Measurements from ENCODE around the gene RBMS1. TPM values are rescaled to one million over a fixed set of nuclear protein-coding genes. Genes with fewer than 3 reads are reported as not detected.

The RBMS1 gene
- total and polyA plus RNA-seq, 5 donors from 2014 or later: 27.9 to 58.4 (median 33.5) TPM

DNA sequence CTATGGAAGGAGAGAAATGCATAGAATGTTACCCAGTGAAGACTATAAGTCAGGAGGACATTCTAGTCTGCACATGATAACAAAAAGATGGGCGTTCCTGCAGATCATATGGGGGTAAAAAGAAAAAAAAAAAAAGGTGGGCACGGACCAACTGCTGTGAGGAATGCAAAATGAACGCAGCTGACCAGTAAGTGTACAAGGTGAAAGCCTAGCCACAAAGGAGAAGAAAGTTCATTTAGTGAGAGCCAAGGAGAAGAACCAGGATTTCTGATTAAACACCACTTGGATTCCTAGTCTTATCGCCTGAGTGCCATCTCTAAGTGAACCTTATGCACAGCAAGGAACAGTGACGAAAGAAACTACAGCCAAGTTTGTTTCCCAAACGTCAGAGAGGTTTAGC, 26.5 kb downstream of the RBMS1 start:
- peaks cover 0 to 2% (median 0%) of the 10 kb centered on the region in 7 donors for H3K9me3 Mint-ChIP-seq
- H3K27me3 ChIP-seq (ENCODE audit: control insufficient read depth, insufficient read depth, low read length): peaks cover 11% of the 10 kb centered on the region
- H3K4me3 ChIP-seq (ENCODE audit: low read depth, low read length): no peak overlapping the region
- H3K27me3 Mint-ChIP-seq: peaks cover 18% of the 10 kb centered on the region
- no peaks in the 10 kb centered on the region for H3K36me3 ChIP-seq (ENCODE audit: control insufficient read depth, insufficient read depth, low read length)
- no peak overlapping the region for H3K27ac Mint-ChIP-seq
- peaks cover 0 to 8% (median 4%) of the 10 kb centered on the region in 4 donors for H3K4me1 Mint-ChIP-seq
- H3K4me3 Mint-ChIP-seq: no peak overlapping the region
- H3K9me3 ChIP-seq (ENCODE audit: control insufficient read depth in 2 of 2, low read length in 2 of 2): no peaks in the 10 kb centered on the region
- H3K27ac ChIP-seq (ENCODE audit: insufficient read depth, low read length, poor library complexity, severe bottlenecking): no peak overlapping the region
- ATAC-seq (ENCODE audit: low read depth in 2 of 2) (no peak), DNase-seq (no peak)
- H3K36me3 Mint-ChIP-seq: no peaks in the 10 kb centered on the region
- no peaks in the 10 kb centered on the region for H3K4me1 ChIP-seq (ENCODE audit: control insufficient read depth, insufficient read depth, low read length, poor library complexity, severe bottlenecking)

DNA sequence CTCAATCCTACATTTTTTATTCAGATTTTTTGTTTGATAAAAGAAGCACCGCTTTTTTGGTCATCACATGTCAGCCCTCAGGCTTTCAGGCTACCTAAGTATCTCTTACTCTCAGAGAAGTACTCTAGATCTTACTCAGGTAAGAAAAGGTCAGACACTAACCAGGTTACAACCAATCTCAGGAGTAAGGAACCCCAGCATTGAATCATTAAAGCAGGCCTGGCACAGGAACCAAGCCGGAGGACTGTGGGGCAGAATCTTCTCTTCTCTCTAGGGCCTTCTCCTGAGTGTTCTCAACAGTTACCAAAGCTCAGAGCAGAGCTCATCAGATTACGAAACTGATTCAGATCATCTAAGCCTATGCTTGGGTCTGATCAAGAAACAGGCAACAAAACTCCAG, 28.2 kb downstream of the RBMS1 start:
- Mint-ChIP-seq H3K9me3 (peaks cover 0 to 2% (median 0%) of the 10 kb centered on the region in 7 donors), H3K4me3 (no peak overlapping the region), H3K27me3 (peaks cover 13% of the 10 kb centered on the region), H3K36me3 (no peaks in the 10 kb centered on the region), H3K27ac (peak overlapping the region in 1 of 3 donors; percentile 36), H3K4me1 (peaks cover 0 to 4% (median 1%) of the 10 kb centered on the region in 4 donors)
- no peaks in the 10 kb centered on the region for H3K4me1 ChIP-seq (ENCODE audit: control insufficient read depth, insufficient read depth, low read length, poor library complexity, severe bottlenecking)
- H3K36me3 ChIP-seq (ENCODE audit: control insufficient read depth, insufficient read depth, low read length): no peaks in the 10 kb centered on the region
- H3K27me3 ChIP-seq (ENCODE audit: control insufficient read depth, insufficient read depth, low read length): peaks cover 6% of the 10 kb centered on the region
- no peaks in the 10 kb centered on the region for H3K9me3 ChIP-seq (ENCODE audit: control insufficient read depth in 2 of 2, low read length in 2 of 2)
- ATAC-seq (ENCODE audit: low read depth in 2 of 2) (no peak), DNase-seq (no peak)
- no peak overlapping the region for H3K27ac ChIP-seq (ENCODE audit: insufficient read depth, low read length, poor library complexity, severe bottlenecking)
- H3K4me3 ChIP-seq (ENCODE audit: low read depth, low read length): no peak overlapping the region

DNA sequence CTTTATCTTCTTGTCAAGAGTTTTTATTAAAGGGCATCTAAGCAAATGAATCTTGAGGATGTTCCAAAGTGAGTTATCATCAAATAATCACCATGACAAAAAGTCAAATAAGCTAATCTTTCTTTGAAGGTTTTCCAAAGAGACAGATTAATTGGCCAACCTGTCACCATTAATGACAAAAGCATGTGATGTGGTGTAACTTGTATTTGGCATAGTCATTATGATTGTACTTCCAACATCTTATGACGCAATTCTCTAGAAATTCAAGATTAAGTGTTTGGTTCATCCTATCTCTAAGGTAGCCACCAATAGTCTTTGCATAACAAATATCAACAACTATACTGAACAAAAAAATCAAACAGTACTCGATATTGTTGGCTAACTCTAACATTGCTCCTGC, 28.6 kb downstream of the RBMS1 start:
- Mint-ChIP-seq H3K4me3 (no peak overlapping the region), H3K4me1 (peaks cover 0 to 4% (median under 1%) of the 10 kb centered on the region in 4 donors), H3K27me3 (peaks cover 13% of the 10 kb centered on the region), H3K36me3 (no peaks in the 10 kb centered on the region), H3K27ac (peak overlapping the region in 1 of 3 donors; percentile 36), H3K9me3 (peaks cover 0 to 2% (median 0%) of the 10 kb centered on the region in 7 donors)
- DNase-seq: no peak
- peaks cover 6% of the 10 kb centered on the region for H3K27me3 ChIP-seq (ENCODE audit: control insufficient read depth, insufficient read depth, low read length)
- no peaks in the 10 kb centered on the region for H3K9me3 ChIP-seq (ENCODE audit: control insufficient read depth in 2 of 2, low read length in 2 of 2)
- ATAC-seq (ENCODE audit: low read depth in 2 of 2): no peak
- no peak overlapping the region for H3K4me3 ChIP-seq (ENCODE audit: low read depth, low read length)
- H3K36me3 ChIP-seq (ENCODE audit: control insufficient read depth, insufficient read depth, low read length): no peaks in the 10 kb centered on the region
- H3K27ac ChIP-seq (ENCODE audit: insufficient read depth, low read length, poor library complexity, severe bottlenecking): no peak overlapping the region
- no peaks in the 10 kb centered on the region for H3K4me1 ChIP-seq (ENCODE audit: control insufficient read depth, insufficient read depth, low read length, poor library complexity, severe bottlenecking)

GRCh38 chr2:160464017-160464416, 29.6 kb downstream of the RBMS1 start:
- no peak overlapping the region for H3K4me3 Mint-ChIP-seq
- no peak for ATAC-seq (ENCODE audit: low read depth in 2 of 2)
- H3K27me3 ChIP-seq (ENCODE audit: control insufficient read depth, insufficient read depth, low read length): peaks cover 4% of the 10 kb centered on the region
- H3K4me3 ChIP-seq (ENCODE audit: low read depth, low read length): no peak overlapping the region
- H3K36me3 Mint-ChIP-seq: no peaks in the 10 kb centered on the region
- peaks cover 17% of the 10 kb centered on the region for H3K27me3 Mint-ChIP-seq
- H3K4me1 Mint-ChIP-seq: peaks cover 0 to 4% (median 0%) of the 10 kb centered on the region in 4 donors
- no peak overlapping the region for H3K27ac Mint-ChIP-seq
- DNase-seq: no peak
- H3K27ac ChIP-seq (ENCODE audit: insufficient read depth, low read length, poor library complexity, severe bottlenecking): no peak overlapping the region
- H3K4me1 ChIP-seq (ENCODE audit: control insufficient read depth, insufficient read depth, low read length, poor library complexity, severe bottlenecking): no peaks in the 10 kb centered on the region
- H3K36me3 ChIP-seq (ENCODE audit: control insufficient read depth, insufficient read depth, low read length): no peaks in the 10 kb centered on the region
- H3K9me3 ChIP-seq (ENCODE audit: control insufficient read depth in 2 of 2, low read length in 2 of 2): no peaks in the 10 kb centered on the region
- H3K9me3 Mint-ChIP-seq: peaks cover 0 to 2% (median 0%) of the 10 kb centered on the region in 7 donors

DNA sequence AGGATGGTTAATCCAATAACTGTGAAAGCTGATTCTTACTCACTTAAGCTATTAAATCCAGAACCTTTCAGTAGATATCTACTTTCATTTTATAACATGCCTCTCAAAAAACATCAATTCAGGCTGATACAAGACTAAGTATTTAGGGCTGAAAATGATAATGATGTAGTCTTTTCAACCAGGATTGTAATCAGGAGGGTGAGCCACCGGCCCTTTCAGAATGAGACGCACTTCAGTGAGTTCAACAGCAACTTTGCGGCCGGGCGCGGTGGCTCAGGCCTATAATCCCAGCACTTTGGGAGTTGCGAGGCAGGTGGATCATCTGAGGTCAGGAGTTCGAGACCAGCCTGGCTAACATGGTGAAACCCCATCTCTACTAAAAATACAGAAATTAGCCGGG, 30.4 kb downstream of the RBMS1 start:
- Histone ChIP-seq H3K4me1 (ENCODE audit: control insufficient read depth, insufficient read depth, low read length, poor library complexity, severe bottlenecking) (no peaks in the 10 kb centered on the region), H3K4me3 (ENCODE audit: low read depth, low read length) (no peak overlapping the region), H3K9me3 (ENCODE audit: control insufficient read depth in 2 of 2, low read length in 2 of 2) (no peaks in the 10 kb centered on the region), H3K27me3 (ENCODE audit: control insufficient read depth, insufficient read depth, low read length) (peaks cover 4% of the 10 kb centered on the region), H3K36me3 (ENCODE audit: control insufficient read depth, insufficient read depth, low read length) (no peaks in the 10 kb centered on the region), H3K27ac (ENCODE audit: insufficient read depth, low read length, poor library complexity, severe bottlenecking) (no peak overlapping the region)
- H3K27me3 Mint-ChIP-seq: peaks cover 17% of the 10 kb centered on the region
- DNase-seq (no peak), ATAC-seq (ENCODE audit: low read depth in 2 of 2) (no peak)
- H3K4me1 Mint-ChIP-seq: peaks cover 0 to 4% (median 0%) of the 10 kb centered on the region in 4 donors
- no peak overlapping the region for H3K27ac Mint-ChIP-seq
- H3K4me3 Mint-ChIP-seq: no peak overlapping the region
- peaks cover 0 to 2% (median 0%) of the 10 kb centered on the region in 7 donors for H3K9me3 Mint-ChIP-seq
- no peaks in the 10 kb centered on the region for H3K36me3 Mint-ChIP-seq

DNA sequence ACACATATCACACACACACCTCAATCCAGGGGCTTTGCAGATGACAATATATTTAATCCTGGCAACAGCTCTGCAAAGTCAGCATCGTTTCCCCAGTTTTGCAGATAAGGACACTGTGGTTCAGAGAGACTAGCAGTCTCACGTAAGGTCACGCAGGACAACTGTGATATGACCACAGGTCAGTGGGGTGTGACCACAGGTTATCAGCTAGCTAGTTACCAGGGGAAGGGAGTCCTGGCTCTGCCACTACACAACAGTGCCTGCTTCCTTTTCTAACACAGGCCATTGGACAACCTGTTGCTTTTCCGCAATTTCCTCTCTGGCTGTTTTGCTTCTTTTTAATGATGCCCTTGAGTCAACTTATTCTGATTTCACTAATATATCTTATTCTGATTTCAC, 33.3 kb downstream of the RBMS1 start:
- peaks cover 0 to 3% (median 1%) of the 10 kb centered on the region in 4 donors for H3K4me1 Mint-ChIP-seq
- Histone ChIP-seq H3K9me3 (ENCODE audit: control insufficient read depth in 2 of 2, low read length in 2 of 2) (no peaks in the 10 kb centered on the region), H3K27ac (ENCODE audit: insufficient read depth, low read length, poor library complexity, severe bottlenecking) (no peak overlapping the region), H3K27me3 (ENCODE audit: control insufficient read depth, insufficient read depth, low read length) (no peaks in the 10 kb centered on the region), H3K4me3 (ENCODE audit: low read depth, low read length) (no peak overlapping the region), H3K36me3 (ENCODE audit: control insufficient read depth, insufficient read depth, low read length) (no peaks in the 10 kb centered on the region), H3K4me1 (ENCODE audit: control insufficient read depth, insufficient read depth, low read length, poor library complexity, severe bottlenecking) (no peaks in the 10 kb centered on the region)
- ATAC-seq (ENCODE audit: low read depth in 2 of 2) (no peak), DNase-seq (no peak)
- H3K36me3 Mint-ChIP-seq: no peaks in the 10 kb centered on the region
- peaks cover 0 to 2% (median 0%) of the 10 kb centered on the region in 7 donors for H3K9me3 Mint-ChIP-seq
- peaks cover 21% of the 10 kb centered on the region for H3K27me3 Mint-ChIP-seq
- no peak overlapping the region for H3K27ac Mint-ChIP-seq
- no peak overlapping the region for H3K4me3 Mint-ChIP-seq

DNA sequence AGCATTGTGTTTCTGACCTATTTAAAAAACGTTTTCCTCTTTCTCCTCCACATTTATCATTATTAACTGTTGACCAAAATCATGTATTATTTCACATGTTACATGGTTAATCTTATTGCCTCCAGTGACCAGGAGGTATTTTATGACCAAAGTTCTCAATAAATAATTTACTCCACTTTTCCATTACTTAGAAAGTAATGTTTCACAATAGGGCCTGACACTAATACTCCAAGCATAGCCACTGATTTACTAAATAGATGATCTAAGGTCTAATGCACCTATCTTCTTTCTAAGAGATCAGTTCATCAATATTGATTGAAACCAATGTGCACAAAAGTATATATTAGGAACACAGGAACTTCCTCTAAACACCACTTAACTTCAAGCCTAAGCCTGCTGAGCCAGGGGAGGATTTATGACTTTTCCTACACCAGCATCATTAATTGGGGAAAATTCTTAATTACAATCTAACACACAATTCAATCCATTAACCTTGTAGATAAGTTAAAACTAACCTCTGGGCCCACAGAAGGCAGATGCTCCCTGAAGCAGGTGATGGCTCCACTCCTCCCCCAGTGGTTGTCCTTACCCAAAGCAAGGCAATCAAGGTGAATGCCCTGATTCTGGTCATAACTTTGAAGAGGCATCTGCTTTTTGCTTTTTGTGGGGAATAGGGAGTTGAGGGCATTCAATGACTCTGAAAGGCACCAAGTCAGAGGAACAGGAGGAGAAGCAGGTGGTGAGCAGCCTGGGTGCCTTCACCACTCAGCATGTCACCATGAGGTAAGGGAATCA, 33.9 kb downstream of the RBMS1 start:
- Mint-ChIP-seq H3K27me3 (peaks cover 21% of the 10 kb centered on the region), H3K9me3 (peaks cover 0 to 2% (median 0%) of the 10 kb centered on the region in 7 donors), H3K27ac (peak overlapping the region in 1 of 3 donors; percentile 49), H3K4me3 (no peak overlapping the region), H3K4me1 (peaks cover 0 to 3% (median 1%) of the 10 kb centered on the region in 4 donors), H3K36me3 (no peaks in the 10 kb centered on the region)
- H3K36me3 ChIP-seq (ENCODE audit: control insufficient read depth, insufficient read depth, low read length): no peaks in the 10 kb centered on the region
- no peaks in the 10 kb centered on the region for H3K9me3 ChIP-seq (ENCODE audit: control insufficient read depth in 2 of 2, low read length in 2 of 2)
- H3K4me3 ChIP-seq (ENCODE audit: low read depth, low read length): no peak overlapping the region
- no peak for ATAC-seq (ENCODE audit: low read depth in 2 of 2)
- DNase-seq: no peak
- H3K4me1 ChIP-seq (ENCODE audit: control insufficient read depth, insufficient read depth, low read length, poor library complexity, severe bottlenecking): no peaks in the 10 kb centered on the region
- no peak overlapping the region for H3K27ac ChIP-seq (ENCODE audit: insufficient read depth, low read length, poor library complexity, severe bottlenecking)
- H3K27me3 ChIP-seq (ENCODE audit: control insufficient read depth, insufficient read depth, low read length): no peaks in the 10 kb centered on the region
